HG02943 (cell line): Measurements from ENCODE around the gene SDE2.

Experiments
- ATAC-seq: cut with Tn5 transposase; IDR thresholded peaks from one replicate; pipeline ENCODE4 v1.9.1; 2021; ENCODE audit warnings: mild to moderate bottlenecking, low read depth, moderate library complexity; ENCODE audit not compliant: unreplicated experiment

SDE2 gene

DNA sequence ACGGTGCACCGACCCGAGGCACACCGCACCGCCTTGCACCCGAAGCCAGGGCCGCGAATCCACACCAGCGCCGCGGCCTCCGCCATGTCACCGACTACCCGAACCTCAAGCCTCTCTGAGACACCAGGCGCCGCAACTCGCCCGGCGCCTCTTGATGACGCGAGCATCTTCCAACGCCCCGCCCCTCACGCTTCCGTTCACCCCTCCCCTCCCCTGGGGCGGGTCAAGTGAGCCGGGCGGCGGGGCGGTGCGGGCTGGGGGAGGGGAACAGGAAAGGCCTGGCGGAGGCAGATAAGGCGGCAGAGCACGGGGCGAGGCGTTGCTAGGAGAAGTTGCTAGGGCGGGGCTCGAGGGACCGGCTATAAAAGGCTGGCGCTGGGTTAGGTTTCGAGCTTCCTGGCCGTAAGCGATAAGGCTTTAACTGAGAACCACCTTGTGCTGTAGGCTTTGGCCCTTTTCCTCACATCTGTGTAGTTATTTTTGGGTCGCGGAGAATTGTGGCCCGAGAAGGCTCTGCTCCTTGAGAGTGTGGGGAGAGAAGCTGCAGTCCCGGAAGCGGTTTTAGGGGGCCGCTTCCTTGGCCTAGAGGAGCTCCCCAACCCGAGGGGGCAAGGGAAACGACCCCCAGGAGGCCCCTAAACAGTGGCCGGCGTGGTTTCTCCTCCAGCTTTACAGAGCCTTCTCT is at the start of gene SDE2:
Gene SDE2 (minus strand): TSS at position 117 of the 685 bp plus-strand sequence. CDS start 31 bp downstream, at position 86.
- ATAC-seq, result peak; percentile 74

DNA sequence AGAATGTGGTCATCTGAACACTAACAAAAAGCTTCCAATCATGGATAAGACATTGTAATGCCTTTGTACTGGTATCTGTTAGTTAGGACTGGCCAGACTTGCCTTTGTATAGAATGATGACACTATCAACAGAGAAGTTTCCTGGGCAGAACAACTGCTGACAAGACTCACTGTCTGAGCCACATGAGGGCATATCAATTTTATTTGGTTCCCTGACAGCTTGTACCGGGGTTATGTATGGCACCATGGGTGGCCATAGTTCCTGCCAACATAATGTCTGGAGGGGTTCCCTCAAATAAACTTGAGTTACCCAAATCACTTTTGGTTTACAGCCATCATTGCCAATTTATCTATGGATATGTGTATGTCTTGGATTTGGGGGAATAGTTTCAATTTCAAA is 49.7 kb upstream of the SDE2 start:
- no peak for ATAC-seq

GRCh38 chr1:226047495-226047894 is 48.4 kb upstream of the SDE2 start:
- no peak for ATAC-seq

DNA sequence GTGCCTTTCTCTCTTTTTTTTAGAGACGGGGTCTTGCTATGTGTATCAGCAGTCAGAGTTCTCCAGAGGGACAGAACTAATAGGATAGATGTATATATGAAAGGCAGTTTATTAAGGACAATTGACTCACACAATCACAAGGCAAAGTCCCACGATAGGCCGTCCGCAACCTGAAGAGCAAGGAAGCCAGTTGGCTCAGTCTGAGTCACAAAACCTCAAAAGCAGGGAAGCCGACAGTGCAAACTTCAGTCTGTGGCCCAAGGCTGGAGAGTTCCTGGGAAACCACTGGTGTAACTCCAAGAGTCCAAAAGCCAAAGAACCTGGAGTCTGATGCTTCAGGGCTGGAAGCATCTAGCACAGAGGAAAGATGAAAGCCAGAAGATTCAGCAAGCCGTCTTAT is 47.1 kb upstream of the SDE2 start:
- ATAC-seq, result no peak

DNA sequence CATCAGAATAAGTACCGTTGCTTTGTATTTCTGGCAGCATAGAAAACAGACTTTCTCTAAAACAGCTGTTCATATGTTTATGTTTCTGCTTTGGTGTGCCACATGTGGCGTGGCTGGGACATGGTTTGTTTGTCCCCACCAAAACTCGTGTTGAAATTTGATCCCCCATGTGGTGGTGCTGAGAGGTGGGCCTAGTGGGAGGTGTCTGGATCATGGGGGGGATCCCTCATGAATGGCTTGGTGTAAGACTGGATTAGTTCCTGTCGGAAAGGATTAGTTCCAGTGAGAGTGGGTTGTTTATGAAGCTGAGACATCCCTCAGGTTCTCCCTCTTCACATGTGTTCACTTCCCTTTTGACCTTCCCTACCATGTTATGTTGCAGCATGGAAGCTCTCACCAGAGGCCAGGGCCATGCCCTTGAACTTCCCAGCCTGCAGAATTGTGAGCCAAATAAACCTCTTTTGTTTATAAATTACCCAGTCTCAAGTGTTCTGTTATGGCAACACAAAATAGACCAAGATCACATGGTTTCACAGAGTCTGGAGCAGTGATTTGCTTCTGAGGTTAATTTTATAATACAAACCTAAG is 45.5 kb upstream of the SDE2 start:
- ATAC-seq, result no peak

DNA sequence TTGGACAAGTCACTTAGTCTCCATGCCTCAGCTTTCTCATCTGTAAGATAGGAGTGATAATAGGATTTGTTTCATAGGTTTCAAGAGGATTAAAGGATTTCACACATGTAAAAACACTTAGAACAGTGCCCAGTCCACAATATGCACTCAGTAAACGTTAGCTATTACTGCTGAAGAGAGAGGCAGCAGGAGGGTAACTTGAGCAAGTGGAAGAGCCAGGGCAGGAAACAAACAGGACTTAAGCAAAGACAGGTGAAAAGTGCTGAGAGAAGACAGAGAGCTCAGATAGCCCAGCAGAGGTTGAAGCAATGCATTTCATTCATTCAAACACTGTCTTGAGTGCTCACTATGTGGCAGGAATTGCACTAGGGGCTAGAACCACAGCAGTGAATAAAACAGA is 42.3 kb upstream of the SDE2 start:
- ATAC-seq, result no peak

- no peak for ATAC-seq
Observed at GRCh38 chr1:226038661-226039060, 39.5 kb upstream of the SDE2 start.

DNA sequence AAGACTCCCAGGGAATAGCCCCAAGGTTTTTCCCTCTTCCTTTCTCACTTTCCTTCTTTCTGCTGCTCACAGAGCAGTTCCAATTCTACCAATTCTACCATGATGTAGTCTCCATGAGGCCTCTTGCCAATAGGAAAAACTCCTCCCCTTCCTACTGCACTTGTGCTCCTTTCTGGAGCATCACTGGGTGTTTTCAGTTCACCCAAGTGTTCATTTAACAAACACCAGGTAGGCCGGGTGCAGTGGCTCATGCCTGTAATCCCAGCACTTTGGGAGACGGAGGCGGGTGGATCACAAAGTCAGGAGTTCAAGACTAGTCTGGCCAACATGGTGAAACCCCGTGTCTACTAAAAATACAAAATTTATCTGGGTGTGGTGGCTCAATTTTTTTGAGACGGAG is 36.8 kb upstream of the SDE2 start:
- no peak for ATAC-seq

DNA sequence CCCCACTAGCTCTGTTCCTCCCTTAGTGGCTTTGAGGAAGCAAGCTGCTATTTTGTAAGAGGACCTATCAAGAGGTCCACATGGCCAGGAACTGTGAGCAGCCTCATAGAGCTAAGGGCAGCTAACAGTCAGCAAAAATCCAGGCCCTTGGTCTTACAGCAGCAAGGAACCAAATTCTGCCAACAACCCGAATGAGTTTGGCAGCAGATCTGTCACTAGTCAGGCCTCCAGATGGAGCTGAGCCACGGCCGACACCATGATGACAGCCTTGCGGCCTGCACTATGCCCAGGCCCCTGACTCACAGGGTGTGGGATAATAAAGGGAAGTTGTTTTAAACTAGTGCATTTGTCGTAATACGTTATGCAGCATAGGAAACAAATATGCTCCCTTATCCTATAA is 35.3 kb upstream of the SDE2 start:
- no peak for ATAC-seq

GRCh38 chr1:226033991-226034390 is 34.8 kb upstream of the SDE2 start:
- ATAC-seq, result no peak

DNA sequence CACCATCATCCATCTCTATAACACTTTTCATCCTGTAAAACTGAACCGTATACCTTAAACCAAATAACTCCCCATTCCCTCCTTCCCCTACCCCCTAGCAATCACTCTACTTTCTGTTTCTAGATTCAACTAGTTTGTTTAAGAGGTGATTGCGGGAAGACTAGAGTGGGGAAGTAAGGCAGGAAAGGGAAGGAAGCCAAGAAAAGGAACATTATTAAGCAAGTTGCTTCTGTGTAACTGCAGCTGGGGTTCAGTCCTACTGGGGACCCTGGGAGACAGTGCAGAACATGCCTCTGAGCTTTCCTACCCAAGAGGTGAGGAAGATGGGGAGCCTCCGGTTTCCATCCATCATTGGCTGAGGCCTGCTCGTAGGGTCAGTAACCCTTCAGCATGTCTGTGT is 34.4 kb upstream of the SDE2 start:
- no peak for ATAC-seq

- no peak for ATAC-seq
Observed at GRCh38 chr1:226029568-226030225, 30.6 kb upstream of the SDE2 start.

- peak; percentile 85 for ATAC-seq
Observed at GRCh38 chr1:226029093-226029496, 30.0 kb upstream of the SDE2 start.

DNA sequence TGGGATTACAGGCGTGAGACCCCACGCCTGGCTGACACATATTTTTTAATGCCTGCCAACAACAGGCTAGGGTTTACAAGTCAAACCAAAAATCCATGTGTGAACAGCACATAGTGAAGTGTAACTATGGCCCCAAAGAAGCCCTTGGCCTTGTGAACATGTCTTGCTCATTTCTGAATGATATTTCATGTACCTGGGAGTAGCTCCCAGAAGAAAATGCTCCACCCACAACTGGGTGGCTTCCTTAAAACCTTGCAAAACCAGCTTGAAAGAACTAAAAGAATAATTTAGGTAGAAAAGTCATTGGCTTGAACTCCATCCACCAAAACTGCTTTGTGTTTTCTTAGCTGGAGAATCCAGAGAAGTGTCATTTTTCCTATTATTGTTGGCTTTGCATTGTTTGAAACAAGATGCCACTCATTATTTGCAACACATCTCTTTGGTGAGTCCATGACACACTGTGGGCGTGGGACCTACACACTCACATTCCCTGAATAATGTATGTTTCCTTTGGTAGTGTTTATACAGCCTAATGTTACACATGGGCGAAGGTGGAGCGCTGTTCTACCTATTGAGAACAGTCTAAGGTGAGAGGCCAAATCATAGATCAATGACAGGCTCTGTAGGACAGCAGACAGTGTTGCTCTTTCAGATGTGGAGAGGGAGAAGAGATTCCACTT is 28.5 kb upstream of the SDE2 start:
- ATAC-seq, result no peak

GRCh38 chr1:226026833-226027232 is 27.7 kb upstream of the SDE2 start:
- ATAC-seq, result no peak

GRCh38 chr1:226023735-226024134 is 24.6 kb upstream of the SDE2 start:
- ATAC-seq, result no peak

GRCh38 chr1:226021801-226022200 is 22.7 kb upstream of the SDE2 start:
- ATAC-seq, result no peak

GRCh38 chr1:226021401-226021800 is 22.3 kb upstream of the SDE2 start:
- ATAC-seq, result no peak

DNA sequence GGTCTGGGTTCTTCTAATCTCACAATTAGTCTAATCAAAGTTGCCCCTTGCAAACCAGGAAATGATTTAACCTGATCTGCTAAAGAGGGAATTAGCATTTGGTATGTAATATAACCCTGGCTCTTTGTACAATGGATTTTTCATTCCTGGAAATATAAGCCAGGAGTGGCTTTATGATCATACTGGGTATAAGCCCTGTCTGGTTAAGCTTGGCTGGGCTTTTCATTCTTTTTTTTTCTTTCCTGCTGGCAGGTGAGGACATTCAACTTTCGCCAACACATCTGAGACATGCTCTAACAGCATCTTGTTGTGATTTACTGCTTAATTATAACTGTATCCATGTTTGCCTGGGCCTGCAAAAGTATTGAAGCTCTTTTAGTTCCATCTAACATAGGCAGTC is 20.4 kb upstream of the SDE2 start:
- ATAC-seq, result no peak

GRCh38 chr1:226017070-226017469 is 17.9 kb upstream of the SDE2 start:
- ATAC-seq, result no peak

GRCh38 chr1:226009650-226010044 is 10.5 kb upstream of the SDE2 start:
- ATAC-seq, result no peak
